GM10847 (cell line): ENCODE results near the gene SYNM.

Experiments used
- POLR2A ChIP-seq: IDR thresholded peaks from 2 replicates; pipeline ENCODE4 v1.6.1; 2011; ENCODE audit not compliant: insufficient read length; ENCODE audit errors: extremely low read depth

SYNM gene

DNA sequence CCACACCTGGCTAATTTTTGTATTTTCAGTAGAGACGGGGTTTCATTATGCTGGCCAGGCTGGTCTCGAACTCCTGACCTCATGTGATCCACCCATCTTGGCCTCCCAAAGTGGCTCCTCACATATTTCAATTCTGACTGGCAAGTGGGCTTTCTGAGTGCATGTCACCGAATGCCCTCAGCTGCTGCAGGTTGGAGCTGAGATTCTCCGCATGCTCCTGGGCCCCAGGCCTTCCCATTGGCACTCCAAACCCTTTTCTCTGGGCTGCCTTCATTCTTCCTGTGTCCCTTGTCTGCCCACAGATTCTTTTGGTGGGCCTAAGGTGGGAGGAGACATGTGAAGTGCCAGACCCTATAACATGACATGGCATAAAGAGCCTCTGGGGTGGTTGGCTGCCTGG lies 67.3 kb downstream of the SYNM start:
- no peak for TF ChIP-seq POLR2A

DNA sequence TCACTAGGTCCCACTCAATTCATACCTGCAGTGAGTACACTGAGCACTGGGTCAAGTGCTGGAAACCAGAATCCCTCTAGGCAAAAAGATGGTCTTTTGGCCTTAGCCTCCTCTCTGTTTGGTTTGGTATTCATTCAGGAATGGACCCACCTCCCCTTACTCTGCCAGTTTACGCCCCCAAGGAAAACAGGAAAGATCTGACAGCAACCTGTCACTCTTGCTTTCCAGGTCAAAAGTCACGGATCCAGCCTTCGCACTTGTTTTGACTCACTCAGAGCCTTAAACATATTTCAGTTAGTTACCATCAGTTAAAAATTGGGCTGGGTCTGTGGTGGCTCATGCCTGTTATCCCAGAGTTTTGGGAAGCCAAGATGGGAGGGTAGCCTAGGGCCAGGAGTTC lies 68.1 kb downstream of the SYNM start:
- no peak for TF ChIP-seq POLR2A

DNA sequence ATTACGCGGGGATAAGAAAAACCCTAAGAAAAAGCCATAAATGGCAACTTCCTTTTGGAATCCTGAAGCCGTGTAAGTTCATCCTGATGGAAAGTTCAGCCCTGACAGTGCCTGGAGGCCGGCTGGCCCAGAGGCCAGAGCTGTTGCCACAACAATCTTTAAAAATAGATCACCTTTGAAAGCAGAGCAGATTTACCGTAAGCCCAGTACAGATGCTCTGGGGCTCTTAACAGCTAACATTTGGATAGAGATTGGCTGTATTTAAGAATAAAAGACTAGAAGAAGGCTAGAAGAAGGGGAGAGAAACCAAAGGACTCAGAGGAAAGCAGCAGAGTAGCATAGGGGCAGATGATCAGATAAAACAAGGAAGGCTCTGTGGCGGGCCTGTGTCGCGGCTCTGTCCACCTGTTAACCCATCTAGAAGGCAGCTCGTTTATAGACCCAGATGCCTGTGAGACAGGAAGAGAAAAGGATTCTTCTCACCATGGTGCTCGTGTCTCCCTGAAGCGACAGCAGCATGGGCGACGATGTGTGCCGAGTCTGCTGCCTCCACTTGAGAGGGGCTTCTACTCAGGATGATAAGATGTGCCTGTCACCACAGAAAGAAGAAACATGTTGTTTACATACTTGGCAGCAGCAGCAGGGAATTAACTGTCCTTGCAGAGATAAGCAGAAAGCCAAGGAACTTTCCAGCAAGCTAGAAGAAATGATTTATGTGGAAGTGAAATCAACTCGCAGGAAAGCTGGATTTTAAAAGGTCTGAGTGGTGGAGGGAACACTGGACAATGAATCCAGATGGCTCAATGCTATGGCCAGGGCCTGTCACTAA lies 69.9 kb downstream of the SYNM start:
- TF ChIP-seq POLR2A, result no peak

DNA sequence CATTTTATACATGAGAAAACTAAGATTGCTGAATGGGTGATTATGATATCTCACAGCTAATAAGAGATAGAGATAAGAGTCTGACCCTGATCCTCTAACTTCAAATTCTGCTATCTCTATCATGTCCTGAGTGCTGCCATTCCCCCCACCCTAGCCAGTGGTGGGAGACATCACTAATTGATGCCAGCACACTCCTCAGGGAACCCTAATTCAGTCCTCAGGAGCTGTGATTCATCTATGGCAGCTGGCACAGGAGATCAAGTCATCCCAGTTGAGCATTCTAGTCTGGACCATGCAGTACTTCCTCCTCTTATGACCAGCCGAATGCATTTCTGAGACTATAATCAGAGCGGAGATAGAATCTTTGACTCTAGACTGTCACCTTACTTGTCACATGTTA lies 71.9 kb downstream of the SYNM start:
- no peak for TF ChIP-seq POLR2A

DNA sequence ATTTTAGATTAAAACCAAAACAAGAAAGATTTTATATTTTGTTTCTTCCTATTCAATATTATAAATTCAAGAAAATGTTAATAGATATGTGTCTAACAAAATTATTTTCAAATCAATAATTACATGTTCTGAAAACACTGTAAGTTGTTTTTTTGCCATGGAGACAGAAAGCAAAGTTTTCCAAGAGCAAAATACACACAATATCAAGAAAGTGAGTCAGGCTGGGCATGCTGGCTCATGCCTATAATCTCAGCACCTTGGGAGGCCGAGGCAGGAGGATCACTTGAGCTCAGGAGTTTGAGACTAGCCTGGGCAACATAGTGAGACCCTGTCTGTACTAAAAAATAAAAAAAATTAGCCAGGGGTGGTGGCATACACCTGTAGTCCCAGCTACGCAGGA lies 72.8 kb downstream of the SYNM start:
- TF ChIP-seq POLR2A, result no peak

DNA sequence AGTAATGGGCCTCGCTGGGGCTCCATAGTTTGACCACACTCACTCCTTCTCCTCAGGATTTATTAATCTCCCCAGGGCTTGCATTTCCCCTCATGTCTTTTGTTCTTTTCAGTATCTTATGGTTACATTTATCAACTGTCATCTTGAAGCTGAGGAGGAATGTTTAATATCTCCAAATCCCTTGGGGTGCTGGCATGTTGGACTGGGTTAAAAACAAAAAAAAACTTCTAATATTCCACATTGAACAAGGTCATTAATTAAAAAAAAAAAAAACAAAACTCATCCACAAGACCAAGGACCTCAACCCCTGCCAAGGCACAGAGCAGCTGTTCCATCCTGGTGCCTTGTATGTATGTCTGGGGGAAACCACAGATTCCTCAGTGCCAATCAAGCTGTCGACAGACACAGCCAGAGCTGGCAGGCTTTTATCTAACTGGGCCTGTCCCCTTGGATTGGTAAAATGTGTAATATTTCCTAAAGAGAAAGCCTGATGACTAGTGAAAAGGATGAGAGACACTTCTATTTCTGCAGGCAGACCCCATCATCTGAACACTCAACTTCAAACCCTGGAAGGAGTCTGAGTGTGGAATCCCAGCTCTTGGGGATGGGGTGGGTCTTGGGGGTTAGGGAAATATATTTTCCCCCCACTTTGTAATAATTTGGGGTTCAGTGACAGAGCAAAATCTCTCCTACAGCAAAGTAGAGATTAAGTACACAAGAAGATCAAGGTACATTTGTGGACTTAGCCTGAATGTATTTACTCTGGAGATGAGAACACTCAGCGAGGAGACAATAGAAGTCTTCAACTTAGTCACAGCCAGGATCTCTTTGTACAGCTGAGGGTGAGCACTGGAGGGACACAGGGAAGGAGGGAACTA lies 75.4 kb downstream of the SYNM start:
- TF ChIP-seq POLR2A, result no peak

DNA sequence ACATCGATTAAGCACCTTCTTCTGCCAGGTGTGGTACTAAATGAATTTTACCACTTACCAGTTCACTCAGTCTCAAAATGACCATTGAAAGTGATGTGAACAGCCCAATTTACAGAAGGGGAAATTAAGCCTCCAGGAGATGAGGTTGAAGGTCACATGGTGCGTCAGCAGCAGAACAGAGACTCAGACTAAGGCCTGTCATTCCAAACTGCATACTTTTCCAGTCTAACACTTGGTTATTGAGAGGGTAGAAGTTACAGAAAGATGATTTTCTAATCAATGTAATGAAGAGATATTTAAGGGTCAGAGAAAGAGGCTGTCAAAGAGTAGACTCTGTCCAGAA lies 76.1 kb downstream of the SYNM start:
- no peak for TF ChIP-seq POLR2A

DNA sequence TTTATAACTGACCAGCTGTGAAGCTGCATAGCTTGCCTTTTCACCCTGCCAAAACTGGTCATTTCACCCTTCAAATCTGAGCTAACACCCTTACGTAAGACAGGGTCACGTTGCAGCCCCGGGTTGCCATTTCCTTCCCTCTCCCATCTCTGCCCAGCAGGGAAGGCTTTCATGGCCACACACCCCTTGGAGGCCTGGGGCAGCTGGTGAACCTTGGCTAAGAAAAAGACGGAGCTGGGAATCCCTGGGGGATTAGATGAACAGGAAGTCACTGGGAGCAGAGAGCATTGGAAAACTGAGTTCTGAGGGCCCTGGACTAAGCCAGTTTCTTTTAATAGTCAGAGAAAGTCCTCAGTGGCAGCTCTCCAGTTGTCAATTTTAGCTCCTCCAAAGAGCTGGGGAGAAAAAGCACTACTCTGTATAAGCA lies 76.7 kb downstream of the SYNM start:
- TF ChIP-seq POLR2A, result no peak

DNA sequence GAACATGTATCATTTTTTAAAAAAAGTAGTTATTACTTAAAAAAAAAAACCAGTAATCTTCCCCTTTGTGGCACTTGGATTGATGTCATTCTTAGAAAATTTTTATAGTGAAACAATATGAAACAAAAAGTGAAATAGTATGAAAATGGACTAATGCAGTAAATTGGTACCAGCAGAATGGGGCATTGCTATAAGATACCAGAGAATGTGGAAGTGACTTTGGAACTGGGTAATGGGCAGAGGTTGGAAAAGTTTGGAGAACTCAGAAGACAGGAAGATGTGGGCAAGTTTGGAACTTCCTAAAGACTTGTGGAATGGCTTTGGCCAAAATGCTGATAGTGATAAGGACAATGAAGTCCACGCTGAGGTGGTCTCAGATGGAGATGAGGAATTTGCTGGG lies 77.9 kb downstream of the SYNM start:
- TF ChIP-seq POLR2A, result no peak
